Hypothalamus (tissue), 51 donors: ENCODE measurements around the gene ZNF789.

Source experiments
- DNase-seq, 51 donors: peaks; one replicate each; lab custom pipeline; 2025; lab: John Stamatoyannopoulos, UW

ZNF789 gene

DNA sequence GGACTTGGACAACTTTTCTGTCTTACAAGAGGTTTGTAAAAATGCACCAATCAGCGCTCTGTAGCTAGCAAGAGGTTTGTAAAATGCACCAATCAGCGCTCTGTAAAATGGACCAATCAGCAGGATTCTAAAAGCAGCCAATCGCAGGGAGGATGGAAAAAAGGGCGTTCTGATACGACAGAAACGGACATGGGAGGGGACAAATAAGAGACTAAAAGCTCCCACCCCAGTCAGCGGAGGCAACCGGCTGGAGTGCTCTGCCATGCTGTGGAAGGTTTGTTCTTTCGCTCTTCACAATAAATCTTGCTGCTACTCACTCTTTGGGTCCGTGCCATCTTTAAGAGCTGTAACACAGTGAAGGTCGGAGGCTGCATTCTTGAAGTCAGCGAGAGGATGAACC, 28.5 kb downstream of the ZNF789 start:
- DNase-seq = peak in 1 of 51 donors; percentile 0

DNA sequence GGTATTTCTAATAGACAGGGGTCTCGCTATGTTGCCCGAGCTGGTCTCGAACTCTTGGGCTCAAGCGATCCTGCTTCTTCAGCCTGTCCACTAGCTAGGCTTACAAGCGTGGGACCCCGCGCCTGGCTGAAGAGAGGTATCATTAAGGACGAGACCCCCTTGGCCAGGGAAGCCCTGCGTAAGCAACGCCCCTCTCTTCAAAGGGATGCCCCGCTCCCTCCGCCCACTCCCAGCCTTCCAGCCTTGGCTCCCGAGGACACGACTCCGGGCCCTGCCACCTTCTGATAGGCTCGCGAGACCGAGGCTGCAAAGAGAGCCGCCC, 31.6 kb downstream of the ZNF789 start:
- peak in 15 of 51 donors; percentile 94 to 98 (median 97) for DNase-seq

DNA sequence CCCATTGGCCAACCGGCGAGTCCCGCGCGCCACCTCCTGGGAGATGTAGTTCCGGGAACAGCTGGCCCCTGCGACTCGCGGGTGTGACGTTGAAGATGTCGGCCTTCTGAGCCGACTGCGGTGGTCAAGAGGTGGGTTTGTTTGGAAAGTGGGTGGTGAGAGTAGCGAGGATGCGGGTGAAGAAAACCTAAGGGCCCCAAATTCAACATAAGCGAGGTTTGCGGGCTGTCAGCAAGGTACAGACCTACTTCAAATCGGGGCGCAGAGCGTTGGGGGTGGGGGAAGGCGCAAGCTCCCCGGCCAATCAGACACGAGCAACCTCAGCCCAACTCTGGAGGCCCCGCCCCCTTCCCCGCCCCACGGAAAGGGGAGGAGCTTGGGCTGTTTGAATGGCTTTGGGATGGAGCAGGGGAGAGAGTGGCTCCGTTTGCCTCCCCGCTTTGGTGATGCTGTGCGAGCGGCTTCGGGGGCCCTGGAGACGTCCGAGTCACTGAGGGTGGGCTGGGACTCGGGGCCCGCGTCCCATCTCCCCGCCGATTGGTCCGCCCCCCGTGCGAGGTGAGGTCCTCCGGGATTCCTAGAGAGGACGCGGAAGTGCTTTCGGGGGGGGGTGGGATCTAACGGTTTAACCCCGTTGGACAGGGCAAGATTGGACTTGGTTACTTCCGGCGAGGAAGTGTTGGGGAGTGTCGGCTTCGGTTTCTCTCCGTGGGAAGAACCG, 32.1 kb downstream of the ZNF789 start, which contains the start of gene ZKSCAN5:
Gene ZKSCAN5, plus strand, starts transcription at position 60 of the 721 bp plus-strand sequence. CDS start 1,383 bp downstream, outside the sequence.
- peak; percentile 87 to 100 (median 98) for DNase-seq

DNA sequence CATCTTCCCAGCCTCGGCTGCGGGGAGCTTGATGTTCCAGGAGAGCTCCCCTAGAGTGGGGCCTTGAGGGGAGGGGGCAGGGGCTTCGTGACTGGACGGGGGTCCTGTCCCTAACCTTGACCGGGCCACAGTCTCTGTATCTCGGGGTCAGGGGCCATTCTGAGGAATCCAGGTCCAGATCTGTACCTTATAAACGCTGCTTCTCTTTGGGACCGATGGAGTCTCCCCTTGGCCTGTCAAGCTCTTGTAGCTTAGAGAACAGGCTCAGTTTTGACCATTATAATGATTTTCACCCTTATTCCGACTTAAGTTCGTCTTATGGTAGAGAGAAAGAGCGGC, 32.6 kb downstream of the ZNF789 start:
- DNase-seq = no peak

DNA sequence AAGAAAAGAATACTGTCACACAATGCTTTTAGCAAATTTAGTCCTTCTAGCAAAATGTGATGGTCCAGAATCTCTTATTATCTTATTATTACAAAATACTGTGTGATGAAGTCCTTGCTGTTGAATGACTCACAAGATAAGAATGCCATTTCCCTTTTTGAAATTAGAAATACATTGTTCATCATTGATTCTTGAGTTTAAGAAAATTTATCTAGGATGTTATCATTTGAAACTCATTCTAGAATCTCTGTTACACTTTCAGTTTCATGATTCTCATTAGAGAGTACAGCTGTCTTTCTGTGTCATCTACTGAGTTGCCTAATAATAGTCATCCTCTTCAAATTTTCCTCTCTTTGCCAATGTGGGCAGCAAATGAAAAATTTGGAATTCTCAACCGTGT, 41.4 kb downstream of the ZNF789 start:
- DNase-seq = no peak

DNA sequence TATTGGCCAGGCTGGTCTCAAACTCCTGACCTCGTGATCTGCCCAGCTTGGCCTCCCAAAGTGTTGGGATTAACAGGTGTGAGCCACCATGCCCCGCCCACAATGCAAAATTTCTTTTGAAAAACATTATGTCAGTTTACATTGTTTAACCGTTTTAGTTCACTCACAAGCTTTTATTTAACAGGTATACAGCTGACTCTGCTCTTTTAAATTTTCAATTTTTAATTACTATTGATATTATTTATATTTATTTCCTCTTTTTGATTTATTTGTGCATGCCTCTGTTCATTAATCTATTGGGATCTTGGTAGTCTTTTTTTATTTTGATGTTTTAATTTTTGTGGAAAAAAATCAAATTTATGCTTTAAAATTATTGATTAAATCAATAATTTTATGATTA, 48.7 kb downstream of the ZNF789 start:
- no peak for DNase-seq

DNA sequence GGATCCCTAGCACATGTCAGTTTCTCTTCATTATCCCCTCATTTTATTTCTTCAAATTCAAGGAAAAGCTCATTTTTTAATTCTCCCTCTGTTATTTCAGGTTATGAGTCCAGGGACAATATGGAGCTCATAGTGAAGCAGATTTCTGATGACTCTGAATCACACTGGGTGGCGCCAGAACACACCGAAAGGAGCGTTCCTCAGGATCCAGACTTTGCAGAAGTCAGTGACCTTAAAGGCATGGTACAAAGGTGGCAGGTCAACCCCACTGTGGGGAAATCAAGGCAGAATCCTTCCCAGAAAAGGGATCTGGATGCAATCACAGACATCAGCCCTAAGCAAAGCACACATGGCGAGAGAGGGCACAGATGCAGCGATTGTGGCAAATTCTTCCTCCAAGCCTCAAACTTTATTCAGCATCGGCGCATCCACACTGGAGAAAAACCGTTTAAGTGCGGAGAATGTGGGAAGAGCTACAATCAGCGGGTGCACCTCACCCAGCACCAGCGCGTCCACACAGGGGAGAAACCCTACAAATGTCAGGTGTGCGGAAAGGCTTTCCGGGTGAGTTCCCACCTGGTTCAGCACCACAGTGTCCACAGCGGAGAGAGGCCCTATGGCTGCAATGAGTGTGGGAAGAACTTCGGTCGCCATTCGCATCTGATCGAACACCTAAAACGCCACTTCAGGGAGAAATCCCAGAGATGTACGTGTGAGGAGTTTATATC, 53.2 kb downstream of the ZNF789 start:
- DNase-seq = no peak

DNA sequence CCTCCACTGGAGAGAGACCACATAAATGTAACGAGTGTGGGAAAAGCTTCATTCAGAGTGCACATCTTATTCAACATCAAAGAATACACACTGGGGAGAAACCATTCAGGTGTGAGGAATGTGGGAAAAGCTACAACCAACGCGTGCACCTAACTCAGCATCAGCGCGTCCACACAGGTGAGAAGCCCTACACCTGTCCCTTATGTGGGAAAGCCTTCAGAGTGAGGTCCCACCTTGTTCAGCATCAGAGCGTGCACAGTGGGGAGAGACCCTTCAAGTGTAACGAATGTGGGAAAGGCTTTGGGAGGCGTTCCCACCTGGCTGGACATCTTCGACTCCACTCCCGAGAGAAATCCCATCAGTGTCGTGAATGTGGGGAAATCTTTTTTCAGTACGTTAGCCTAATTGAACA, 58.7 kb downstream of the ZNF789 start:
- no peak for DNase-seq

DNA sequence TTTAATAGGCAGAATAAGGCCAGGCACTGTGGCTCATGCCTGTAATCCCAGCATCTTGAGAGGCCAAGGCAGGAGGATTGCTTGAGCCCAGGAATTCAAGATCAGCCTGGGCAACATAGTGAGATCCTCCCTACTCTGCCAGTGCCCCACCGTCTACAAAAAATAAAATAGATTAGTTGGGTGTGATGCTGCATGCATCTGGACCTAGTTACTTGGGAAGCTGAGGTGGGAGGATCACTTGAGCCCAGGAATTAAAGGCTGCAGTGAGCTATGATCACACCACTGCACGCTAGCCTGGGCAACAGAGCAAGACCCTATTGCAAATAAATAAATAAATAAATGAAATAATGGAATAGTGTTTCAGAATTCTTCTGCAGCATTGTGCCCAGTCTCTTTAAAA, 63.0 kb downstream of the ZNF789 start:
- no peak for DNase-seq
